ENCODE measurements around the gene PXN. TPM values are rescaled to one million over a fixed set of nuclear protein-coding genes. Genes with fewer than 3 reads are reported as not detected.

The PXN gene
- total RNA-seq, 2 experiments from 2014 or later: 229 to 230 TPM

DNA sequence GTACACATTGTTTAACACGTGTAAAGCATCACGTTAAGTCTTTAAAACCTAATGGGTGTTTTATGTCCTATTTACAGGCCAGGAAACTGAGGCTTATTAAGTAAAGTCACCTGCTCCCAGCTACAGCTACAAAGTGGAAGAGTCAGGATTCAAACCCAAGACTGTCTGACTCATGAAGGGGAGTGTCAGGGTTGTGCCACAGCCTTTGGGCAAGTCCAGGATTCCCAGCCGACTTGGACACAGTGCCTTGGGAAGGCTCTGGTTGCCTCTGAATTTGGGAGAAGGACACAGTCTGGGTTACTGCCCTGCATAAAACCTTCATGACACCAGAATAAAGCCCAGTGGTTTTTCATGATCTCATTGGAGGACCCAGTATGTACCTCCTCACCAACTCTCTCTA, 18.9 kb upstream of the PXN start:
- intact Hi-C loops (cut with DNase I, micrococcal nuclease): no loop called here
- TF ChIP-seq CTCF (IDR thresholded peaks at IDR 0.05): no peak
- Mint-ChIP-seq H3K9me3 (no peaks in the 10 kb centered on the region), H3K27ac (no peak overlapping the region), H3K36me3 (ENCODE audit: low read depth) (no peaks in the 10 kb centered on the region), H3K4me1 (ENCODE audit: low read depth) (no peaks in the 10 kb centered on the region), H3K4me3 (no peak overlapping the region), H3K27me3 (no peaks in the 10 kb centered on the region)
- H3K9me3 ChIP-seq (ENCODE audit: control insufficient read depth in 1 of 2, insufficient read depth in 1 of 2, low read length in 2 of 2): no peaks in the 10 kb centered on the region
- DNase-seq: no peak
- ChIA-PET POLR2A (interaction anchor here (1.3 to 1.5 kb wide), 2 partner anchors 9 to 18 kb away, joined by 3 to 4 read pairs; partner anchors contain the start of genes RNU4-1 and SIRT4), CTCF (interaction anchor here (1.8 kb wide), 1 partner anchor 18 kb away, joined by 5 read pairs; the partner anchor contains the start of gene SIRT4)
- ATAC-seq (ENCODE audit: poor library complexity): no peak
- no peaks in the 10 kb centered on the region for H3K4me1 ChIP-seq (ENCODE audit: insufficient read depth, low read length)
- H3K27ac ChIP-seq (ENCODE audit: low read depth in 1 of 2, low read length in 2 of 2): no peak overlapping the region
- H3K4me3 ChIP-seq (ENCODE audit: low read length): no peak overlapping the region
- no peaks in the 10 kb centered on the region for H3K27me3 ChIP-seq (ENCODE audit: control insufficient read depth in 1 of 2, insufficient read depth in 2 of 2, low read length in 2 of 2)
- H3K36me3 ChIP-seq (ENCODE audit: insufficient read depth, low read length): no peaks in the 10 kb centered on the region

- CTCF ChIA-PET: interaction anchor here (1.1 kb wide), 1 partner anchor 366 kb away, joined by 3 read pairs; no protein-coding TSS in a partner anchor
Observed at GRCh38 chr12:120283318-120283717, 17.8 kb upstream of the PXN start.

GRCh38 chr12:120278137-120279069, 12.9 kb upstream of the PXN start:
- Histone ChIP-seq H3K27ac (ENCODE audit: low read depth in 1 of 2, low read length in 2 of 2) (no peak overlapping the region), H3K27me3 (ENCODE audit: control insufficient read depth in 1 of 2, insufficient read depth in 2 of 2, low read length in 2 of 2) (no peaks in the 10 kb centered on the region), H3K9me3 (ENCODE audit: control insufficient read depth in 1 of 2, insufficient read depth in 1 of 2, low read length in 2 of 2) (peaks cover 0 to 9% of the 10 kb centered on the region in 2 experiments), H3K4me1 (ENCODE audit: insufficient read depth, low read length) (no peaks in the 10 kb centered on the region), H3K4me3 (ENCODE audit: low read length) (no peak overlapping the region), H3K36me3 (ENCODE audit: insufficient read depth, low read length) (no peaks in the 10 kb centered on the region)
- ChIA-PET POLR2A (no interaction called here), CTCF (no interaction called here)
- no peaks in the 10 kb centered on the region for H3K36me3 Mint-ChIP-seq (ENCODE audit: low read depth)
- no peaks in the 10 kb centered on the region for H3K27me3 Mint-ChIP-seq
- no peak overlapping the region for H3K4me3 Mint-ChIP-seq
- ATAC-seq (ENCODE audit: poor library complexity) (no peak), DNase-seq (no peak)
- intact Hi-C loops (cut with DNase I, micrococcal nuclease): no loop called here
- no peaks in the 10 kb centered on the region for H3K4me1 Mint-ChIP-seq (ENCODE audit: low read depth)
- H3K9me3 Mint-ChIP-seq: no peaks in the 10 kb centered on the region
- no peak overlapping the region for H3K27ac Mint-ChIP-seq
- no peak for TF ChIP-seq CTCF (IDR thresholded peaks at IDR 0.05)

More at GRCh38 chr12:120283318-120283717, 17.8 kb upstream of the PXN start:
- intact Hi-C loops (cut with DNase I, micrococcal nuclease): no loop called here
- Mint-ChIP-seq H3K27ac (no peak overlapping the region), H3K4me3 (no peak overlapping the region), H3K9me3 (no peaks in the 10 kb centered on the region), H3K36me3 (ENCODE audit: low read depth) (no peaks in the 10 kb centered on the region), H3K27me3 (no peaks in the 10 kb centered on the region), H3K4me1 (ENCODE audit: low read depth) (no peaks in the 10 kb centered on the region)
- ATAC-seq (ENCODE audit: poor library complexity) (no peak), DNase-seq (no peak)
- Histone ChIP-seq H3K4me3 (ENCODE audit: low read length) (no peak overlapping the region), H3K9me3 (ENCODE audit: control insufficient read depth in 1 of 2, insufficient read depth in 1 of 2, low read length in 2 of 2) (peaks cover 0 to 4% of the 10 kb centered on the region in 2 experiments), H3K27me3 (ENCODE audit: control insufficient read depth in 1 of 2, insufficient read depth in 2 of 2, low read length in 2 of 2) (no peaks in the 10 kb centered on the region), H3K4me1 (ENCODE audit: insufficient read depth, low read length) (no peaks in the 10 kb centered on the region), H3K36me3 (ENCODE audit: insufficient read depth, low read length) (no peaks in the 10 kb centered on the region), H3K27ac (ENCODE audit: low read depth in 1 of 2, low read length in 2 of 2) (no peak overlapping the region)
- POLR2A ChIA-PET: interaction anchor here (1.0 to 1.5 kb wide), 2 partner anchors 8 to 10 kb away, joined by 4 to 10 read pairs; partner anchors contain the start of genes RNU4-1 and RNU4-2
- TF ChIP-seq CTCF (IDR thresholded peaks at IDR 0.05): no peak
